HCT116 (cell line): ENCODE data around the gene PPID. TPM values are rescaled to one million over a fixed set of nuclear protein-coding genes. Genes with fewer than 3 reads are reported as not detected.

Experiments used
- ATAC-seq: fragments of 200-7000 bp; cut with Tn5 transposase; 2 replicates; pipeline ENCODE4 v1.9.1; 2020; ENCODE audit warnings: mild to moderate bottlenecking, moderate library complexity
- BruUV-seq: library from RNA; stranded (reverse); fragments of 400-500 nt; replicated peaks from 2 replicates; lab custom pipeline; 2021; lab: Mats Ljungman, UMichigan
- CTCF ChIA-PET: fragments of 300-600 bp; sonication (Branson Sonifier 250); formaldehyde crosslinking; loops from one replicate; lab custom pipeline; 2021; ENCODE audit warnings: antibody characterized with exemption; lab: Charles Lee
- POLR2A ChIA-PET: fragments of 300-600, 350-600 bp; sonication (Branson Sonifier 250); formaldehyde crosslinking; loops from one replicate; lab custom pipeline; 2021; ENCODE audit warnings: antibody characterized with exemption; lab: Charles Lee
- RAD21 ChIA-PET, 2 experiments: fragments of 300-600 bp; sonication (Branson Sonifier 250); formaldehyde crosslinking; loops; one replicate each; lab custom pipeline; 2023; ENCODE audit warnings: low total read pairs in 2 of 2; ENCODE audit not compliant: uncharacterized antibody in 2 of 2, unreplicated experiment in 2 of 2, low non-redundant PET in 1 of 2; lab: Charles Lee
- DNase-seq: peaks from one replicate; pipeline ENCODE4 v3.0.0-alpha.2; 2010; ENCODE audit warnings: low read depth, low spot score
- H2AFZ ChIP-seq: fragments of 200-600 bp; shearing (Covaris generic), sonication (generic); 2 replicates; pipeline ENCODE4 v1.6.1; 2017; ENCODE audit warnings: low read depth, mixed run types, mixed read lengths, antibody characterized with exemption, low read length; ENCODE audit not compliant: poor library complexity, severe bottlenecking
- H3K27ac ChIP-seq: 2 replicates; pipeline ENCODE4 v1.5.1; 2012; ENCODE audit warnings: low read depth, low read length
- H3K27me3 ChIP-seq: fragments of 200-600 bp; sonication (generic); 2 replicates; pipeline ENCODE4 v1.6.1; 2016; ENCODE audit warnings: mixed run types, low read length, mixed read lengths; ENCODE audit not compliant: insufficient read depth
- H3K36me3 ChIP-seq, 2 experiments: fragments of 200-500 bp in 1 of 2; fragments of 200-600 bp in 1 of 2; sonication (Bioruptor generic) in 1 of 2; sonication (generic) in 1 of 2; 2 replicates each; pipeline versions ENCODE4 v1.5.1 to v1.6.1; 2014 to 2016; ENCODE audit warnings: low read length in 2 of 2, inconsistent platforms in 1 of 2, mixed read lengths in 1 of 2, mixed run types in 1 of 2; ENCODE audit not compliant: insufficient read depth in 2 of 2, control insufficient read depth in 1 of 2
- H3K4me1 ChIP-seq, 2 experiments: fragments of 200-600 bp in 1 of 2; sonication (generic) in 1 of 2; 2 replicates each; pipeline versions ENCODE4 v1.5.1 to v1.6.1; 2012 to 2017; ENCODE audit warnings: low read length in 2 of 2, inconsistent platforms in 1 of 2, mild to moderate bottlenecking in 1 of 2, mixed read lengths in 1 of 2, mixed run types in 1 of 2, moderate library complexity in 1 of 2; ENCODE audit not compliant: insufficient read depth in 2 of 2, control insufficient read depth in 1 of 2
- H3K4me2 ChIP-seq: fragments of 200-600 bp; sonication (generic); 2 replicates; pipeline ENCODE4 v1.6.1; 2017; ENCODE audit warnings: mixed run types, low read length, mixed read lengths
- H3K4me3 ChIP-seq, 2 experiments: fragments of 200-600 bp in 1 of 2; sonication (generic) in 1 of 2; replicated peaks in 1 of 2; 2 replicates each; pipeline ENCODE4 v1.5.1; 2011 to 2016; ENCODE audit warnings: low read length in 2 of 2, control low read depth in 1 of 2, low read depth in 1 of 2, mild to moderate bottlenecking in 1 of 2, mixed read lengths in 1 of 2, mixed run types in 1 of 2
- H3K79me2 ChIP-seq: fragments of 200-600 bp; sonication (generic); 2 replicates; pipeline ENCODE4 v1.6.1; 2017; ENCODE audit warnings: mild to moderate bottlenecking, mixed run types, low read length, moderate library complexity, mixed read lengths; ENCODE audit not compliant: insufficient read depth
- H3K9ac ChIP-seq: fragments of 200-600 bp; sonication (generic); 2 replicates; pipeline ENCODE4 v1.6.1; 2016; ENCODE audit warnings: low read length, mixed read lengths
- H3K9me2 ChIP-seq: fragments of 200-600 bp; sonication (generic), shearing (Covaris generic); 2 replicates; pipeline ENCODE4 v1.6.1; 2017; ENCODE audit warnings: mixed run types, mild to moderate bottlenecking, moderate library complexity; ENCODE audit not compliant: insufficient read depth
- H3K9me3 ChIP-seq, 2 experiments: fragments of 200-500 bp in 1 of 2; fragments of 200-600 bp in 1 of 2; sonication (Bioruptor generic) in 1 of 2; sonication (generic) in 1 of 2; 2 replicates each; pipeline ENCODE4 v1.6.1; 2014 to 2017; ENCODE audit warnings: low read length in 2 of 2, mixed read lengths in 2 of 2, inconsistent platforms in 1 of 2, low read depth in 1 of 2, mild to moderate bottlenecking in 1 of 2, mixed run types in 1 of 2, moderate library complexity in 1 of 2; ENCODE audit not compliant: control insufficient read depth in 1 of 2, insufficient read depth in 1 of 2
- H4K20me1 ChIP-seq: fragments of 200-600 bp; sonication (generic), shearing (Covaris generic); 2 replicates; pipeline ENCODE4 v1.6.1; 2017; ENCODE audit warnings: mixed run types, mild to moderate bottlenecking, moderate library complexity; ENCODE audit not compliant: insufficient read depth
- CEBPB ChIP-seq: IDR thresholded peaks from 2 replicates; pipeline ENCODE4 v1.6.1; 2012; ENCODE audit warnings: low read depth
- EZH2 ChIP-seq: fragments of 200-600 bp; sonication (generic); IDR thresholded peaks from 2 replicates; pipeline ENCODE4 v1.6.1; 2017; ENCODE audit warnings: antibody characterized with exemption, mixed run types
- EZH2phosphoT487 ChIP-seq: fragments of 200-600 bp; IDR thresholded peaks from 2 replicates; pipeline ENCODE4 v1.6.1; 2018; ENCODE audit warnings: antibody characterized with exemption, borderline replicate concordance
- FOSL1 ChIP-seq: IDR thresholded peaks from 2 replicates; pipeline ENCODE4 v1.6.1; 2012; ENCODE audit warnings: low read depth
- JUND ChIP-seq: IDR thresholded peaks from 2 replicates; pipeline ENCODE4 v1.6.1; 2012
- POLR2A ChIP-seq: IDR thresholded peaks from 2 replicates; pipeline ENCODE4 v1.7.0; 2011; ENCODE audit warnings: borderline replicate concordance; ENCODE audit not compliant: insufficient read depth, insufficient read length; ENCODE audit errors: extremely low read depth
- ZFX ChIP-seq: fragments of 450-650 bp; IDR thresholded peaks from 2 replicates; pipeline ENCODE4 v1.6.1; 2017
- ZNF274 ChIP-seq: fragments of 200-500 bp; sonication (Bioruptor generic); IDR thresholded peaks from 2 replicates; pipeline ENCODE4 v1.6.1; 2014; ENCODE audit warnings: mild to moderate bottlenecking, low read depth, low read length, inconsistent platforms
- intact Hi-C: fragments of 100-400 bp; cut with micrococcal nuclease; formaldehyde crosslinking; loops from 2 replicates; pipeline ENCODE4 v1.10.0; 2022
- total RNA-seq: library from RNA; stranded (reverse); gene quantifications from one replicate; pipeline ENCODE4 v1.2.1, GENCODE V29; 2021; ENCODE audit not compliant: unreplicated experiment
- TF ChIP-seq, protein P1 (sequence below): IDR thresholded peaks from 2 replicates; pipeline ENCODE4 v1.6.1; 2011; ENCODE audit warnings: mild to moderate bottlenecking, low read length, moderate library complexity; ENCODE audit not compliant: insufficient replicate concordance; ENCODE audit errors: extremely low read depth
- TF ChIP-seq, protein P2 (sequence below), 3 experiments: fragments of 200-600 bp in 1 of 3; sonication (generic) in 1 of 3; IDR thresholded peaks in 2 of 3; conservative IDR thresholded peaks in 1 of 3; 2 replicates each; pipeline ENCODE4 v1.5.1; 2012 to 2017; ENCODE audit warnings: low read depth in 2 of 3, low read length in 2 of 3, antibody characterized with exemption in 1 of 3, borderline replicate concordance in 1 of 3, control low read depth in 1 of 3, mild to moderate bottlenecking in 1 of 3, mixed read lengths in 1 of 3, mixed run types in 1 of 3, moderate library complexity in 1 of 3; ENCODE audit not compliant: insufficient read depth in 1 of 3

PPID gene
- total RNA-seq, 1 experiment from 2014 or later: 48.2 TPM

DNA sequence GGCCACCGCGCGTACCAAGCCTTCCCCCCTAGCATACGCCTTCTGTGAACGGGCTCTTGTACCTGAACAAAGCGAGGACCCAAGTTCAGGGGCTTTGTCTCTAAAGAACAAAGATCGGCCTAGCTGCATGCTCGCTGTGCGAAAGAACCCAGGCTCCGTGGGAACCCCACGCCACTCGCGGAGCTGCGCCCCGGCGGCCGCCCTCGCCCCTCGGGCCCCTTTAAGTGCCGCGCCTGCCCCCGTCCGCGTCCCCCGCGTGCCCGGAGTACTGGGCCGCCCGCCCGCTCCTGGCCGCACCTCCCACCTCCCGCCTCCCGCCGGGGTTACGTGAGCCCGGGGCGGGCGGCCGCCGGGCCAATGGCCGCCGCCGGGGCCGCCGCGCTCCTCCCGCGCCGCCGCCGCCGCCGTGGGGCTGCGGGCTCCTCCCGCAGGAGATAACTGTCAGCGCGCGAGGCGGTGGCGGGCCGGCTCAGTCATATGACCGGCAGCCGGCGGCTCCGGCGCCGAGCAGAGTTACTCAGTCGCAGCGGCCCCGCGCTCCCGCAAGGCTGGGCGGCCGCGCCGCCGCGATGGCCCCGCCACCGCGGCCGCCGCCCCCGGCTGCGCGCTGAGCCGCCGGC, 45.5 kb upstream of the PPID start, which contains the start of gene FNIP2 (continued):
- no peak for TF ChIP-seq FOSL1
- TF ChIP-seq EZH2: no peak
- no peak for TF ChIP-seq JUND

DNA sequence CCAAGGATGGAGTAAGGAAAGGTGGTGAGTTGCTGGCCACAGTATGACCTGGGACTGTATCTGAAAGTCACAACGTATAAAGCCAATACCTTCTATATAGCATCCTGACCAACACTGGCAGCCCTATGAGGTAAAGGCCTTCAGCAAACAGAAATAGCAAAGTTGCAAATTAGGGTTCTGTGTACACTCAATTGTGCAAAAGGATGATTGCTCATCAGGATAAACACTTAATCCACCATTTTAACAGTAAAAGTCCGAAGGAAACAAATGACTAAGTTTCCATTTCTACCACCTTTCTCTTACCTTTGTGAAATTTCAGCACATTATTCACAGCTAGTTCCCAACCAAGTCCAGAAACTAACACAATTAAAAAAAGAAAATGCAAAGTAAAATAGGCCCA, 44.3 kb upstream of the PPID start:
- ATAC-seq: no peak
- Histone ChIP-seq H3K4me3 (no peak overlapping the region), H2AFZ (no peak overlapping the region), H3K36me3 (no peaks in the 10 kb centered on the region), H3K4me1 (peaks cover 4 to 17% of the 10 kb centered on the region in 2 experiments; a peak in 3 of 4 replicates), H4K20me1 (no peaks in the 10 kb centered on the region), H3K9ac (no peak overlapping the region), H3K27ac (no peak overlapping the region), H3K79me2 (no peaks in the 10 kb centered on the region; the same call in 1 of the 2 replicates), H3K27me3 (no peaks in the 10 kb centered on the region), H3K9me2 (no peaks in the 10 kb centered on the region), H3K4me2 (no peak overlapping the region; the same call in 1 of the 2 replicates), H3K9me3 (no peaks in the 10 kb centered on the region)
- ChIA-PET POLR2A (no interaction called here), CTCF (no interaction called here), RAD21 (no interaction called here)
- DNase-seq: no peak
- intact Hi-C loops: no loop called here
- TF ChIP-seq, protein P1, sequence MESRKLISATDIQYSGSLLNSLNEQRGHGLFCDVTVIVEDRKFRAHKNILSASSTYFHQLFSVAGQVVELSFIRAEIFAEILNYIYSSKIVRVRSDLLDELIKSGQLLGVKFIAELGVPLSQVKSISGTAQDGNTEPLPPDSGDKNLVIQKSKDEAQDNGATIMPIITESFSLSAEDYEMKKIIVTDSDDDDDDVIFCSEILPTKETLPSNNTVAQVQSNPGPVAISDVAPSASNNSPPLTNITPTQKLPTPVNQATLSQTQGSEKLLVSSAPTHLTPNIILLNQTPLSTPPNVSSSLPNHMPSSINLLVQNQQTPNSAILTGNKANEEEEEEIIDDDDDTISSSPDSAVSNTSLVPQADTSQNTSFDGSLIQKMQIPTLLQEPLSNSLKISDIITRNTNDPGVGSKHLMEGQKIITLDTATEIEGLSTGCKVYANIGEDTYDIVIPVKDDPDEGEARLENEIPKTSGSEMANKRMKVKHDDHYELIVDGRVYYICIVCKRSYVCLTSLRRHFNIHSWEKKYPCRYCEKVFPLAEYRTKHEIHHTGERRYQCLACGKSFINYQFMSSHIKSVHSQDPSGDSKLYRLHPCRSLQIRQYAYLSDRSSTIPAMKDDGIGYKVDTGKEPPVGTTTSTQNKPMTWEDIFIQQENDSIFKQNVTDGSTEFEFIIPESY: no peak
- TF ChIP-seq POLR2A: no peak
- TF ChIP-seq, protein P2, sequence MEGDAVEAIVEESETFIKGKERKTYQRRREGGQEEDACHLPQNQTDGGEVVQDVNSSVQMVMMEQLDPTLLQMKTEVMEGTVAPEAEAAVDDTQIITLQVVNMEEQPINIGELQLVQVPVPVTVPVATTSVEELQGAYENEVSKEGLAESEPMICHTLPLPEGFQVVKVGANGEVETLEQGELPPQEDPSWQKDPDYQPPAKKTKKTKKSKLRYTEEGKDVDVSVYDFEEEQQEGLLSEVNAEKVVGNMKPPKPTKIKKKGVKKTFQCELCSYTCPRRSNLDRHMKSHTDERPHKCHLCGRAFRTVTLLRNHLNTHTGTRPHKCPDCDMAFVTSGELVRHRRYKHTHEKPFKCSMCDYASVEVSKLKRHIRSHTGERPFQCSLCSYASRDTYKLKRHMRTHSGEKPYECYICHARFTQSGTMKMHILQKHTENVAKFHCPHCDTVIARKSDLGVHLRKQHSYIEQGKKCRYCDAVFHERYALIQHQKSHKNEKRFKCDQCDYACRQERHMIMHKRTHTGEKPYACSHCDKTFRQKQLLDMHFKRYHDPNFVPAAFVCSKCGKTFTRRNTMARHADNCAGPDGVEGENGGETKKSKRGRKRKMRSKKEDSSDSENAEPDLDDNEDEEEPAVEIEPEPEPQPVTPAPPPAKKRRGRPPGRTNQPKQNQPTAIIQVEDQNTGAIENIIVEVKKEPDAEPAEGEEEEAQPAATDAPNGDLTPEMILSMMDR (IDR thresholded peaks at IDR 0.05 in 2 of 3, conservative IDR thresholded peaks at IDR 0.05 in 1 of 3; ENCODE audit: borderline replicate concordance in 1 of 3, insufficient read depth in 1 of 3, low read depth in 2 of 3, low read length in 2 of 3): no peak
- TF ChIP-seq EZH2phosphoT487: no peak
- no peak for TF ChIP-seq ZFX
- TF ChIP-seq CEBPB: no peak
- no peak for TF ChIP-seq ZNF274
- BruUV-seq: no TSS peak
